Adrenal gland (tissue), 12 donors: ENCODE data around the gene FAM83B. TPM values are rescaled to one million over a fixed set of nuclear protein-coding genes. Genes with fewer than 3 reads are reported as not detected.

Experiments used
- DNase-seq, 7 donors: peaks; one replicate each; pipeline ENCODE4 v3.0.0-alpha.2; 2019 to 2020
- H3K27ac ChIP-seq, 5 donors: fragments of 200-600 bp; sonication (generic) in 4 of 5; 1 replicate in 3 of 5; 2 replicates in 2 of 5; pipeline versions ENCODE4 v1.5.1 to v1.8.0; 2016 to 2020; ENCODE audit warnings: mild to moderate bottlenecking in 1 of 5
- H3K27me3 ChIP-seq: fragments of 200-600 bp; 2 replicates; pipeline ENCODE4 v1.8.0; 2021
- H3K36me3 ChIP-seq, 2 donors: fragments of 200-600 bp; replicated peaks in 1 of 2; 1 replicate in 1 of 2; 2 replicates in 1 of 2; pipeline versions ENCODE4 v1.5.1 to v1.8.0; 2018 to 2022
- H3K4me1 ChIP-seq, 2 donors: fragments of 200-600 bp; replicated peaks in 1 of 2; 1 replicate in 1 of 2; 2 replicates in 1 of 2; pipeline versions ENCODE4 v1.5.1 to v1.8.0; 2018 to 2021
- H3K4me3 ChIP-seq, 4 donors: fragments of 200-600 bp; sonication (generic) in 3 of 4; one replicate each; pipeline ENCODE4 v1.5.1; 2016 to 2018
- H3K9me3 ChIP-seq, 3 donors: fragments of 200-600 bp; sonication (generic) in 1 of 3; replicated peaks in 1 of 3; 1 replicate in 2 of 3; 2 replicates in 1 of 3; pipeline versions ENCODE4 v1.5.1 to v1.8.0; 2016 to 2021
- CTCF ChIP-seq, 6 experiments: fragments of 450-650 bp in 4 of 6; fragments of 200-600 bp in 2 of 6; sonication (generic) in 1 of 6; IDR thresholded peaks; 1 replicate in 5 of 6; 2 replicates in 1 of 6; pipeline versions ENCODE4 v1.5.1 to v1.8.0; 2016 to 2021; ENCODE audit warnings: antibody characterized with exemption in 6 of 6, mild to moderate bottlenecking in 2 of 6, moderate library complexity in 1 of 6
- POLR2A ChIP-seq, 2 donors: fragments of 450-650 bp; IDR thresholded peaks; one replicate each; pipeline ENCODE4 v1.6.1; 2017; ENCODE audit warnings: antibody characterized with exemption in 2 of 2, mild to moderate bottlenecking in 2 of 2, moderate library complexity in 1 of 2
- WGBS, 4 donors: extraction: QIAGEN DNeasy Blood & Tissue Kit in 2 of 4; methylation state at CpG; one replicate each; pipeline versions ENCODE4 v1.1.5 to v1.1.7; 2013 to 2017; 5-methylcytosine and 5-hydroxymethylcytosine counted together
- intact Hi-C, 2 donors: fragments of 100-400 bp; cut with DNase I; formaldehyde crosslinking; loops; one replicate each; pipeline versions ENCODE4 v1.14.1 to v1.15.0; 2022 to 2023
- polyA plus RNA-seq, 3 donors: library from polyadenylated mRNA; stranded (reverse); fragments of 200-250 nt in 2 of 3; fragments of 350-450 nt in 1 of 3; fragmentation: Illumina TruSeq in 1 of 3; extraction: RNeasy Lipid Tissue Mini Kit (QIAGEN cat#74804) in 1 of 3; gene quantifications; one replicate each; pipeline ENCODE4 v1.2.3, GENCODE V29; 2013 to 2014
- total RNA-seq, 9 donors: library from RNA; depleted of rRNA in 4 of 9; stranded (reverse); fragments of >200 nt in 4 of 9; fragments of 120-200 nt in 1 of 9; fragmentation: NEBNext Ultra II Directional in 1 of 9; extraction: Animal tissue kit (Norgen Biotek cat#: 25700) in 1 of 9; gene quantifications; one replicate each; pipeline versions ENCODE4 v1.1.0 to v1.2.4, GENCODE V29; 2013 to 2023
- donor health status: healthy with polysubstance abuse.
- donor health status: Bipolar disorder and iron deficiency.
- donor health status: DM: yes; HTN: yes; CAD: no.
- donor health status: DM: no; HTN: no; CAD: no.
- donor health status: DM: no; HTN: no; CAD: no.
- donor health status: DM: yes; HTN: yes; CAD: no.

FAM83B gene
- total and polyA plus RNA-seq, 12 donors, result not detected

- no peak for DNase-seq
- Histone ChIP-seq H3K27ac (no peak overlapping the region), H3K27me3 (no peaks in the 10 kb centered on the region), H3K4me1 (no peaks in the 10 kb centered on the region), H3K9me3 (no peaks in the 10 kb centered on the region), H3K4me3 (no peak overlapping the region), H3K36me3 (no peaks in the 10 kb centered on the region)
- TF ChIP-seq CTCF (IDR thresholded peaks at IDR 0.05) (no peak), POLR2A (IDR thresholded peaks at IDR 0.05) (no peak)
- intact Hi-C loops, result no loop called here
- WGBS, 4 donors, result 33 to 50% (median 47%) methylated on average over 1 of the region's 1 CpG
Measured at GRCh38 chr6:54929245-54929909, 82.8 kb downstream of the FAM83B start.

- Histone ChIP-seq H3K27ac (no peak overlapping the region), H3K4me3 (no peak overlapping the region), H3K4me1 (no peaks in the 10 kb centered on the region), H3K36me3 (no peaks in the 10 kb centered on the region), H3K27me3 (no peaks in the 10 kb centered on the region), H3K9me3 (no peaks in the 10 kb centered on the region)
- no peak for TF ChIP-seq CTCF (IDR thresholded peaks at IDR 0.05)
- TF ChIP-seq POLR2A (IDR thresholded peaks at IDR 0.05), result no peak
- no peak for DNase-seq
- intact Hi-C loops, result no loop called here
Measured at GRCh38 chr6:54932622-54933021, 86.1 kb downstream of the FAM83B start.

- Histone ChIP-seq H3K4me1 (no peaks in the 10 kb centered on the region), H3K27me3 (no peaks in the 10 kb centered on the region), H3K27ac (no peak overlapping the region), H3K9me3 (no peaks in the 10 kb centered on the region), H3K4me3 (no peak overlapping the region), H3K36me3 (no peaks in the 10 kb centered on the region)
- intact Hi-C loops, result no loop called here
- no peak for DNase-seq
- TF ChIP-seq CTCF (IDR thresholded peaks at IDR 0.05) (no peak), POLR2A (IDR thresholded peaks at IDR 0.05) (no peak)
- WGBS, 4 donors, result 65 to 82% (median 79%) methylated on average over 5 of the region's 5 CpGs
Measured at GRCh38 chr6:54935739-54936138, 89.2 kb downstream of the FAM83B start.

- Histone ChIP-seq H3K9me3 (no peaks in the 10 kb centered on the region), H3K4me3 (no peak overlapping the region), H3K36me3 (no peaks in the 10 kb centered on the region), H3K4me1 (no peaks in the 10 kb centered on the region), H3K27me3 (no peaks in the 10 kb centered on the region), H3K27ac (no peak overlapping the region)
- WGBS, 4 donors, result 80 to 97% (median 86%) methylated on average over 3 of the region's 3 CpGs
- DNase-seq, result no peak
- TF ChIP-seq POLR2A (IDR thresholded peaks at IDR 0.05) (no peak), CTCF (IDR thresholded peaks at IDR 0.05) (no peak)
- intact Hi-C loops, result no loop called here
Measured at GRCh38 chr6:54937371-54937770, 90.8 kb downstream of the FAM83B start.
